Stimulated activated CD8-positive, alpha-beta memory T cell treated with anti-CD3 and anti-CD28 coated beads, Interleukin-15, amount 100 ng/mL, for 4 hours (primary cell): ENCODE results near the gene DYNLT3.

Experiments
- DNase-seq, 2 donors: peaks; one replicate each; pipeline ENCODE4 v3.0.0-alpha.2; 2020; ENCODE audit warnings: low read depth in 2 of 2

DYNLT3 gene

DNA sequence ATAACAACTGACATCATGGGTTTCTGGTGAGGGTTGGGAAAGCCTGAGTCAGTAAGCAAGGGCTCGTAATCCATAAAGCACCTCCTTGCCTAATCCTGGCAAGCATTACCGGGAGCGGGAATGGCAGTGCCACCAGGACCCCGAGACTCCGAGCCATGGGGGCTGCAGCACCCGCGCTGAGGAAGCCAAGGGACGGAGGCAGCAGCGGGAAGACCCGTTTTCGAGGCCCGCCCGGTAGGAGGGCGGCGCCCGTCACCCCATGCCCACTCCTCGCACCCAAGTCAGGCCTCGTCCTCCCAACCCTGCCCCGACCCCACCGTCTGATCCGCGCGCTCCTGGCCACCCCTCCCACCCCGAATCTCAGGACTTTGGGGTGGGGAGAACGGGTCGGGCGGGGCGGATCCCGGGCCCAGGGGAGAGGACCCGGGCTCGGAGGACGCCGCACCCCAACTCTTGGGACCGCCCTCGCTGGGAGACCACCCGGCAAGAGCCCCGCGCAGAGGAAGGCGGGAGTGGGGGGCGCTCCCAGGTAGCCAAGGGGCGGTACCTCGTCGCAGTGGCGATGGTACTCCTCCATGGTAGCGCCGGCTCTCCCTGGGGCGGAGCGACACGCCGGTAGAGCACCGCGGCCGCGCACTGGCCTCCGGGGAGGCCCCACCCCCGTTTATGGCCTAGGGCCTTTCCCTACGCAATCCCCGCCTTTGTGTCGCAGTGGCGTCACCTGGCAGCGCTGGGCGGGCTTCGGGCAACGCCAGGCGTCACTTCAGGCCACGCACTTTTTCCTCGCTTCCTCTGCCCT is at the start of gene DYNLT3:
Gene DYNLT3 (minus strand): TSS at position 638 of the 799 bp plus-strand sequence. CDS start 61 bp downstream, at position 577.
- DNase-seq = peak; percentile 55 to 59

- DNase-seq = no peak
These were observed 49.1 kb upstream of the DYNLT3 start for GRCh38 chrX:37896511-37896890.

- DNase-seq = no peak
These were observed 48.6 kb upstream of the DYNLT3 start for GRCh38 chrX:37895795-37896510.

DNA sequence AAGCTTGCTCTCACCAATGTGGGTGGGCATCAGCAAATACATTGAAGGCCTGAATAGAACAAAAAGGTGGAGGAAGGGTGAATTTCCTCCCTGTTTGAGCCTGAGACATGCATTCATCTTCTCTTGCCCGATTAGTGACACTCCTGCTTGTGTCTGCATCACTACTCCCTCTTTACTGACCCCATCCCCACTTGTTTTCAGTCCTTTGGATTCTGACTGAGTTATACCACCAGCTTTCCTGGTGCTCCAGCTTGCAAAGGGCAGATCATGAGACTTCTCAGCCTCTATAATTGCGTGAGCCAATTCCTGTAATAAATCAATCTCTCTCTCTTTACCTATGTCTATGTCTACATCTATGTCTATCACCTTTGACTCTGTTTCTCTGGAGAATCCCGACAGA is 47.4 kb upstream of the DYNLT3 start:
- no peak for DNase-seq

DNA sequence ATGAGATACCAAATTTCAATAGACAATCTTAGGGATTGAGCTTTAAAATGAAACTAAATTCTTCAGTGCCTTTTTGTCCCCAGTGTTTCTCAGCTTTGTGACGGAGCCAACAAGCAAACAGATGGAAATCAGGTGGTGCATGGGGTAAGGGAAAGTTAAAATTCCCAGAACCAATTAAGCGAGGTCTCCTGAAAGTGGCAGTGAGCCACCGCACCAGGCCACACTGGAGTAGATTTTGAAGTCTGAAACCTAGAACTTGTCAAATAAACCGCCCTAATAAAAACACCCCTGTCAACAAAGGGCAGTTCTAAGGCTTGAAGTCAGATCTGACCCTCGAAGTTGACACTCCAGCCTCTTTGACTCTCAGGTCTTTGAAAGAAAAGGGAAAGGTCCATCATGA is 40.6 kb upstream of the DYNLT3 start:
- no peak for DNase-seq

DNA sequence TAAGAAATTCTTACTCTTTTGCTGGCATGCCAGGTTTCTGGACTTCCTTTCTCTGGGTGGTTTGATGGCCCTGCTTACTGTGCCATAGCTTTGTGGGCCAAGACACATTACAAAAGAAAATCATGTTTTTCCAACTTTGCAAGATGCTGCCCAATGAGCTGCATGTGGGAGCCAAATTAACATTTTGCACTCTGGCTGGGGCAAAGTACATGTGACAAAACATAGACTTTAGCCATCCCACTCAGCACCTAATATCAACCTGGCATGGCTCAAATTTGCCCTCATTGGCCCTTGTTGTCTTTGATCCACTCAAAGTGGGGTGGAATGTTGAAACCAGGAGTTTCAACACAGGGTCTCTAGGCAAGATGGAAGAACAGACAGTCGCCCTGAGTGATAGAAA is 40.0 kb upstream of the DYNLT3 start:
- no peak for DNase-seq

GRCh38 chrX:37883196-37883595 is 35.8 kb upstream of the DYNLT3 start:
- no peak for DNase-seq

DNA sequence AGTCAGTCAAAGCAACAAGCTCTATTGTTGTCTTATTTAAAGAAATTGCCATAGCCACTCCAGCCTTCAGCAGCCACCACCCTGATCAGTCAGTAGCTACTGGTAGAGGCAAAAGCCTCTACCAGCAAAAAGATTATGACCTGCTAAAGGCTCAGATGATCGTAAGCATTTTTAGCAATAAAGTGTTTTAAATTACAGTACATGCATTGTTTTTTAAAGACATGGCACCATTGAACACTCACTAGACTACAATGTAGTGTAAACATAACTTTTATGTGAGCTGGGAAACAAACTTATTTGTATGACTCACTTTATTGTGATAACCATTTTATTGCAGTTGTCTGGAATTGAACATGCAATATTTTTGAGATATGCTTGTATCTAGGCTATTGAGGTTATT is 32.3 kb upstream of the DYNLT3 start:
- no peak for DNase-seq

DNA sequence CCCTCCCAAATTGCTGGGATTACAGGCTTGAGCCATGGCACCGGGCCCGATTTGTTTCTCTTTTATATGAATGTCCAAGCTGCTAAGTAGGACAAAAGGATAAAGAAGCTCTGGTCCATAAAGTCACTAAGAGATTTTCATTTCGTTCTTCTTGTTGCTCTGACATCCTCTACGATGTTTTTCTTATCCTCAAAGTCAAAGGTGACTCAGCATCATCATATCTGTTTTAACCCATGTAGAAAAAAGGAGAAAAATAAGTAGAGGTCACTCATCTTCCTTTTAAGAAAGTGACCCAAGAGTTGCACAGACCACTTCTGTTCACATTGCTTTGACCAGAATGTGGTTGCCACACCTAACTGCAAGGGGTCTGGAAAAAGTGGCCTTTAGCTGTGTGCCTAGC is 29.3 kb upstream of the DYNLT3 start:
- DNase-seq = no peak

DNA sequence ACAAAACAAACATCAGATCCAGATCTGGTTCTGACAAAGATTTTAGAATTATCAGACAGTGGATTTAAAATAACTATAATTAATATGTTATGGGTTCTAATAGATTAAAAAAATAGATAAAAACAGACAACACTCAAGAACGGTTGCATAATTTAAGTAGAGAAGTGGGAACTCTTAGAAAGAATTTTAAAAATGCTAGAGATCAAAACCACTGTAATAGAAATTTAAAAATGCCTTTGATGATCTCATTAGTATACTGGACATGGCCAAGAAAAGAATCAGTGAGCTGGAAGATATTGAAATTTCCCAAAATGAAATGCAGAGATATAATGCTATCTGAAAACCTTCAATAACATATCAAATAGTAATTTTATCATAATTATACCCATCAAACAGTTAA is 28.3 kb upstream of the DYNLT3 start:
- no peak for DNase-seq

DNA sequence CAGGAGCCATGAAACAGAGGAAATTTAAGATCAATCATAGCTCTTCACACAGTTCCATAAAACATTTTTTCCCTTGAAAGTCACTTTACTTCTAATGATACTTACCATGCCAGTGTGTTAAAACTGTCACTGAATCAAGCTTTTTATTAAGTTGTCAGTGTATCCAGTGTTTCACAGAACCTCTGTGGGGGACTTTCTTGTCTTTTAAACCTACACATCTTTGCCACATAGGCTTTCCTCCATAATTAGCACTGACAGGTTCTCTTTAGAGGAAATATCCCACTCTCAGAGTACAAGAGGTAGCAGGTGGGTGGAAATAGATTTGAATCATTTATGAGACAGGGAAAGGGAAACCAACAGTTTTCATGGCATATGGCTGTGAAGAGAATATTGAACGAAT is 25.8 kb upstream of the DYNLT3 start:
- DNase-seq = no peak

GRCh38 chrX:37872303-37872655 is 24.9 kb upstream of the DYNLT3 start:
- no peak for DNase-seq

DNA sequence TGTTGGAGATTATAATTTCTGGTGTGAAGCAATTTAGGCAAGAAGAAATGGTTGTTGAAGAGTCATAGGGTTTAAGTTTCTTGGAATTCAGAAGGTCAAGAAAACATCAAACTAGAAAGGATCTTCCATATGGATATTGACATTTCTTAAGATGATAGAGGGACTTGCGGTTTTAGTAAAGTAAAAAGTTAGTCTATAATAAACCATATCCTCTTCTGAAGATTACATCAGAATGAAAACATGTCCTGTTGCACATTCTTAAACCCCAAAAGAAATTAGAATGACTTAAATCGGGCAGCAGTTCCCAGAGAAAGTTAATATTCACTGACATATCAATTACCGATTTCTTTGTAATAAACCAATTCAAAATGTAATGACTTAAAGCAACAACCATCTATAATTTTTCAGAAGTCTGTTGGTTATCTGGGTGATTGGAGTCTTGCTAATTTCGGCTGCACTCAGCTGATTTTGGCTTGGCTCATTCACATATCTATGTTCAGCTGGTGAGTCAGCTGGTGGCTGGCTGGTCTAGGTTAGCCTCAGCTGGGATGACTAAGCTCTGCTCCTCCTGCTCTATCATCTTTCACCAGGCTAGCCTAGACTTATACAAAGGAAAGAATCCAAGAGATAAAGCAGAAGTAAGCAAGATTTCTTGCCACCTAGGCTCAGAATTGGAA is 24.4 kb upstream of the DYNLT3 start:
- no peak for DNase-seq

GRCh38 chrX:37867536-37868153 is 20.3 kb upstream of the DYNLT3 start:
- no peak for DNase-seq

DNA sequence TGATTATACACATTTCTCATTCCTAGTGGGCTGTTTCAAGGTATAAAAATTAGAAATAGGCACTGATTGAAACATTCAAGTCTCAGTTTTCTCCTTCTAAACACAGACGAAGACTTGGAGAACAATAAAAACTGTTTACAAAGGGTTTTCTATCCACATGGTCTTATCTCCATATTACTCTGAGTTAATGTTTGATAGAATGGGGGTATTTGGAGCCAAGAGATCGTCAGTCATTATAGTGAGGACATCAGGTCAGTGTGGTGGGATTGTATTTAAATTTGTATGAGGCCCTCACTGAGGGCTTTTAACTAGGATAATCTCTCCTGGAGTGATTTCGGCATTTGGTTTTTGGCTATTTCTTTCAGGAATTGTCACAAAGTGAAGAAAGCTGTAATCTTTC is 16.4 kb upstream of the DYNLT3 start:
- DNase-seq = no peak

DNA sequence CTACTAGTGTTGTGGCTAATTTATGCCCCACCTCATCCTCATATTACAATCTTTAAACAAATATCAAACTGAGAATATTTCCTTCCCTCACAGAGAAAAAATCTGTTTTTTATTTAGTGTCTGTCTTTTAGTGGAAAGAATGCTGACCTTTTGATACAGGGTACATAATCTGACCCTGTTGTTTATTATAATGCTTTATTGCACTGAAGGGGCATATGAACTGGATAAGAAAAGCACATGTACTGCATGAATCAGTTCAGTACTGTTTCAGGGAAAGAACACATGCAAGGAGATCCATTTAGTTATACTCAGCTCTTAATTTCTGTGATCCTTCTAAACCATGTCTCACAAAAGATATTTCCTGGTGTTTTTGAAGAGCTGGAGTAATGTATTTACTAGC is 15.5 kb upstream of the DYNLT3 start:
- no peak for DNase-seq

GRCh38 chrX:37860721-37861120 is 13.3 kb upstream of the DYNLT3 start:
- no peak for DNase-seq

DNA sequence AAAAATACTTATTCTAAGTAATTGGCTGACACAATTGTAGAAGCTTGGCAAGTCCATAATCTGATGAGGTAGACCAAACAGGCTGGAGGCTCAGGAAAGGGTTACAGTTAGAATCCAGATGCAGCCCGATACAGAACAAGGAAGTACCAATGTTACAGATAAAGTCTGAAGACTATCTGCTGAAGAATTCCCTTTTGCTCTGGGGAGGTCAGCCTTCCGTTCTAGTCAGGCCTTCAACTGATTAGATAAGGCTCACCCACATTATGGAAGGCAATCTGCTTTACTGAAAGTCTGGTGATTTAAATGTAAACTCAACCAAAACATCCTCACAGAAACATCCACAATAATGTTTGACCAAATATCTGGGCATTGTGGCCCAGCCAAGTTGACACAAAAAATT is 7.4 kb upstream of the DYNLT3 start:
- no peak for DNase-seq

GRCh38 chrX:37854148-37854547 is 6.8 kb upstream of the DYNLT3 start:
- DNase-seq = no peak

GRCh38 chrX:37847733-37848197 is 394 bp upstream of the DYNLT3 start:
- no peak for DNase-seq

- DNase-seq = no peak
These were observed 825 bp downstream of the DYNLT3 start for GRCh38 chrX:37846558-37846933.

- no peak for DNase-seq
These were observed 1.2 kb downstream of the DYNLT3 start for GRCh38 chrX:37846141-37846540.
